ENCODE measurements around the gene RPS16.
"Not testable (repeated sequence)": the region's sequence is repeated elsewhere in the genome, so short reads cannot be mapped to it uniquely, and the experiment has no call there.

Gene RPS16

GRCh38 chr19:39469567-39469966 is 33.8 kb upstream of the RPS16 start:
- TF ChIP-seq CTCF (IDR thresholded peaks at IDR 0.05; ENCODE audit: control insufficient read depth, extremely low read depth, insufficient read depth), result no peak
- no peak for DNase-seq (ENCODE audit: low read depth)
- H3K4me3 ChIP-seq (ENCODE audit: low read depth, low read length), result no peak overlapping the region

DNA sequence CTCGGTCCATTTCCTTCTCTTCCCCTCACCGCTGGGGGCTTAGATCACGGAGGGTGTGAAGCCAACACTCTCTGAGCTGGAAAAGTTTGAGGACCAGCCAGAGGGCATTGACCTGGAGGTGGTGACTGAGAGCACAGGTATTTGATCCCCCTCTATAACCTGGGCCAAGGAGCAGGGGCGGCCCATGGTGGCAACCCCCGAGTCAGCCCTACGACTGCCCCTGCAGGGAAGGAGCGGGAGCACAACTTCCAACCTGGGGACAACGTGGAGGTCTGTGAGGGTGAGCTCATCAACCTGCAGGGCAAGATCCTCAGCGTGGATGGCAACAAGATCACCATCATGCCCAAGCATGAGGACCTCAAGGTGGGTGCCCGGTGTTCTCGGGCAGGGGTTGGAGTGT is 33.3 kb upstream of the RPS16 start:
- no peak for DNase-seq (ENCODE audit: low read depth)
- no peak overlapping the region for H3K4me3 ChIP-seq (ENCODE audit: low read depth, low read length)
- no peak for TF ChIP-seq CTCF (IDR thresholded peaks at IDR 0.05; ENCODE audit: control insufficient read depth, extremely low read depth, insufficient read depth)

DNA sequence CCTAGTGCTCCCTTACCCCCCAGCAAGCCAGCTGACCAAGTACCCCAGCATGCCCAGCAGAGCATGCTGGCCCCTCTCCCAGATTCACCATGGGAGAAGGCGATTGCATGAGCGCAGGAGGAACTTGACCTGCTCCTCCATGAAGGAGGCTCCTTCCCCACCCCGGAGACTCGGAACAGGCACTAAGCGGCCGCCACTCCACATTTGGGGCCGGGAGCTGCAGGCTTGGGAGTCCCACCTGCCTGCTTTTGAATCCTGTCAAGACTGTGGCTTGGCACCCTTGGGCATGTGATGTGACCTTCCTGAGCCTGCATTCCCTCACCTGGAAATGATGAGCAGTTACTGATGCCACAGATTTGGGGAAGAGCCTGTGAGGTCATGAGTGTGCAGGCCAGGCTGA is 32.2 kb upstream of the RPS16 start:
- DNase-seq (ENCODE audit: low read depth), result no peak
- TF ChIP-seq CTCF (IDR thresholded peaks at IDR 0.05; ENCODE audit: control insufficient read depth, extremely low read depth, insufficient read depth), result no peak
- no peak overlapping the region for H3K4me3 ChIP-seq (ENCODE audit: low read depth, low read length)

DNA sequence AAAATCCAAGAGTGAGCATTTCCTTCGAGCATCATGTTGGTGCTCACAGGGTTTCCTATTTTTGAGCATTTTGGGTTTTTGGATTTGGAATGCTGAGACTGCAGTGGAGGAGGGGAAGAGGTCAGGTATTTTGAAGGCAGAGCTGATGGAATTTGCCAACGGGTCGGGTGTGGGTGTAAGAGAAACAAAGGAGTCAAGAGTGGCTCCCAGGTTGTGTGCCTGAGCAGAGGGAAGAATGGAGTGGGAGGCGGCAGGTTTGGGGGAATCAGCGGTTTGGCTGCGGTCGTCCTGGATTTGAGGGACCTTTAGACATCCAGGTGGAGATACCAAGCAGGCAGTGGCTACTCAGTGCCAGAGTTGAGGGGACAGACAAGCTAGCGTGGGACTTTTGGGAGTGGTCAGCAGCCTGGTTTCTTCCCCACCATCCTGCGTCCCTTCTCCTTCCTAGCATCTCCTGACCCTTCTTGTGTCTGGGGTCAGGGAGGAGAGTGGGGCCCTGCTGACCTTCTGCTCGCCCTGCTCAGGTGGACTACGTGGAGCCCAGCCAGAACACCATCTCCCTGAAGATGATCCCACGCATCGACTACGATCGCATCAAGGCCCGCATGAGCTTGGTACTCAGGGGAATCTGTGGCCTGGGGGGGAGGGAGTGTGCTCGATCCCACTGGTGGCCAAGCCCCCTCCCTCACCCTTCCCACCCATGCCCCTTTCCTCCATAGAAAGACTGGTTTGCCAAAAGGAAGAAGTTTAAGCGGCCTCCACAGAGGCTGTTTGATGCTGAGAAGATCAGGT is 30.4 kb upstream of the RPS16 start:
- H3K4me3 ChIP-seq (ENCODE audit: low read depth, low read length), result no peak overlapping the region
- DNase-seq (ENCODE audit: low read depth), result no peak
- TF ChIP-seq CTCF (IDR thresholded peaks at IDR 0.05; ENCODE audit: control insufficient read depth, extremely low read depth, insufficient read depth), result no peak

DNA sequence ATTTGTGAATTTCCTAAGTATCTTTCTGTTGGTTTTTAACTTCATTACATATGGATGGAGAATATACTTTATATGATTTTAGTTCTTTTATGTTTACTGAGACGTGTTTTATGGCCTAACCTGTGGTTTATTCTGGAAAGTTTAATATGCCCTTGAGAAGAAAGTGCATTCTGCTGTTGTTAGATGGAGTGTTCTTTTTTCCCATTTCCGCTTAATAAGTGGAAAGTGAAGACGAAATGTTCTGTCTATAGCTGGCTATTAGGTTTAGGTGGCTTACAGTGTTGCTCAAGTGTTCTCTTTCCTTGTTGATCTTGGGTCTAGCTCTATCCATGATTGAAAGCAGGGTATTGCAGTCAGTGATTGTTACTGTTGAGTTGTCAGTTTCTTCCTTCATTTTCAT is 27.7 kb upstream of the RPS16 start:
- peak; percentile 85 for DNase-seq (ENCODE audit: low read depth)
- TF ChIP-seq CTCF (IDR thresholded peaks at IDR 0.05; ENCODE audit: control insufficient read depth, extremely low read depth, insufficient read depth), result no peak

GRCh38 chr19:39451257-39451656 is 15.5 kb upstream of the RPS16 start:
- H3K4me3 ChIP-seq (ENCODE audit: low read depth, low read length); DNase-seq (ENCODE audit: low read depth): not testable (repeated sequence)

More for the DNA sequence above, 27.7 kb upstream of the RPS16 start:
- H3K4me3 ChIP-seq (ENCODE audit: low read depth, low read length), result no peak overlapping the region

DNA sequence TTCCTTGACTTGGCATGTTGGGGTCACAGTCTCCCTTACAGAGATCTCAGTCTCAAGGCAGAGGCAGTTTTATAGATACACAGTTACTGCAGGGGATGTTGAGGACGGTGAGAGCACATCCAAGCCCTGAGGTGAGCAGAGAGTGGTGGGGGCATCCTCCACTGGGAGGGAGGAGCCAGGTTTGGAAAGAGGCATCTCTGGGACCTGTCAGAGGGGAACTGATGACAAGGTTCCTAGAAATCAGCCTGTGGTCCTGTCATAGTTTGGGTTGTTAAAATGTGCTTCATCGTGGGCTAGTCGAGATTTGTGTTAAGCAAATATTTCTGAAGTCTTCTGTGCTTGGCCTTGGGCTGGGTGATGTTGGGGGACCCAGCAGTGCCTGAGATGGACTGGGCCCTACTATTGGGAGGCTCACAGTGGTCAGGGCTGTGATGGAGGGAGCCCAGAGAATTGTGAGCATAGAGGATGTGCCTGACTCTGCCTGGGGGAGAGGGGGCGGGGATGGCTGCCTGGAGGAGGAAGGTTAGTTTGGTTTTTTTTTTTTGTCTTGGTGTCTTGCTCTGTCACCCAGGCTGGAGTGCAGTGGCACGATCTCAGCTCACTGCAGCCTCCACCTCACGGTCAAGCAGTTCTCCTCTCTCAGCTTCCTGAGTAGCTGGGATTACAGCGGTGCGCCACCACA is 13.5 kb upstream of the RPS16 start:
- DNase-seq (ENCODE audit: low read depth), result no peak
- no peak for TF ChIP-seq CTCF (IDR thresholded peaks at IDR 0.05; ENCODE audit: control insufficient read depth, extremely low read depth, insufficient read depth)
- H3K4me3 ChIP-seq (ENCODE audit: low read depth, low read length), result no peak overlapping the region

All from LNCaP clone FGC (cell line).